ENCODE data around the gene SNX1.
"Not testable (repeated sequence)": the region's sequence is repeated elsewhere in the genome, so short reads cannot be mapped to it uniquely, and the experiment has no call there.

The SNX1 gene, protein sequence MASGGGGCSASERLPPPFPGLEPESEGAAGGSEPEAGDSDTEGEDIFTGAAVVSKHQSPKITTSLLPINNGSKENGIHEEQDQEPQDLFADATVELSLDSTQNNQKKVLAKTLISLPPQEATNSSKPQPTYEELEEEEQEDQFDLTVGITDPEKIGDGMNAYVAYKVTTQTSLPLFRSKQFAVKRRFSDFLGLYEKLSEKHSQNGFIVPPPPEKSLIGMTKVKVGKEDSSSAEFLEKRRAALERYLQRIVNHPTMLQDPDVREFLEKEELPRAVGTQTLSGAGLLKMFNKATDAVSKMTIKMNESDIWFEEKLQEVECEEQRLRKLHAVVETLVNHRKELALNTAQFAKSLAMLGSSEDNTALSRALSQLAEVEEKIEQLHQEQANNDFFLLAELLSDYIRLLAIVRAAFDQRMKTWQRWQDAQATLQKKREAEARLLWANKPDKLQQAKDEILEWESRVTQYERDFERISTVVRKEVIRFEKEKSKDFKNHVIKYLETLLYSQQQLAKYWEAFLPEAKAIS

DNA sequence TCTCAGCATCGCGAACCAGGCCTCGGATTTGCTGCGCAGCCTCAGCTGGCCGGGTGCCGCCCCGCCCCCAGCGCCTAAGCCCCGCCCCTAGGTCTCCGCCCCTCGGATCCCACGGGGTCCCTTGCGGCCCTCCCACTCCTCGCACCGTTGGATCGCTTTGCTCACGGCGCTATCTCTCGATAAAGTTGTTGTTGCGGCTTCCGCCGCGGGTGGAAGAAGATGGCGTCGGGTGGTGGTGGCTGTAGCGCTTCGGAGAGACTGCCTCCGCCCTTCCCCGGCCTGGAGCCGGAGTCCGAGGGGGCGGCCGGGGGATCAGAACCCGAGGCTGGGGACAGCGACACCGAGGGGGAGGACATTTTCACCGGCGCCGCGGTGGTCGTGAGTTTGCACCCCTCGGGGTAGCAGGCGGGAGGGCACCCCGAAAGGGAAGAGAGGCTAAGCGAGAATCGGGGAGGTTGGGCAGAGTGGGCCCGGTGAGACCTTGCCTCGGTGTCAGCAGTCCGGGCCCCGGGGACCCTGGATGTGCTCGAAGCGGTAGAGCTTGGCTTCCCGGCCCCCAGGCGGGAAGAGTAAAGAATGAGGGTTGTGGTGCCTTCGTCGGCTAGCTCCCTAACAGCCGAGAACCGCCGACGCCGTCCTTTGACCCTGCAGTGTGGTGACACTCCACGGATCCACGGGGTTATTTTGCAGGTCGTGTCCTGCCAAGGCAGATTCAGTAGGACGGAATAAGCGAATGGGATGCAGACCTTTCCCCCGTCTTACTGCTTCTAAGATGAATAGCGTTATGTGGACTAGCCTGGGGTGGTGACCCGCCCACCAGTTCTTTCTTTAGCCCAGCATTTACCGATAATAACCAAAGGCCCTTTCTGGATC lies at the start of gene SNX1:
SNX1 (plus strand) TSS at position 188 of the 873 bp plus-strand sequence; CDS start at position 220, 32 bp downstream.
- peak; percentile 92 for DNase-seq (ENCODE audit: low spot score)

DNA sequence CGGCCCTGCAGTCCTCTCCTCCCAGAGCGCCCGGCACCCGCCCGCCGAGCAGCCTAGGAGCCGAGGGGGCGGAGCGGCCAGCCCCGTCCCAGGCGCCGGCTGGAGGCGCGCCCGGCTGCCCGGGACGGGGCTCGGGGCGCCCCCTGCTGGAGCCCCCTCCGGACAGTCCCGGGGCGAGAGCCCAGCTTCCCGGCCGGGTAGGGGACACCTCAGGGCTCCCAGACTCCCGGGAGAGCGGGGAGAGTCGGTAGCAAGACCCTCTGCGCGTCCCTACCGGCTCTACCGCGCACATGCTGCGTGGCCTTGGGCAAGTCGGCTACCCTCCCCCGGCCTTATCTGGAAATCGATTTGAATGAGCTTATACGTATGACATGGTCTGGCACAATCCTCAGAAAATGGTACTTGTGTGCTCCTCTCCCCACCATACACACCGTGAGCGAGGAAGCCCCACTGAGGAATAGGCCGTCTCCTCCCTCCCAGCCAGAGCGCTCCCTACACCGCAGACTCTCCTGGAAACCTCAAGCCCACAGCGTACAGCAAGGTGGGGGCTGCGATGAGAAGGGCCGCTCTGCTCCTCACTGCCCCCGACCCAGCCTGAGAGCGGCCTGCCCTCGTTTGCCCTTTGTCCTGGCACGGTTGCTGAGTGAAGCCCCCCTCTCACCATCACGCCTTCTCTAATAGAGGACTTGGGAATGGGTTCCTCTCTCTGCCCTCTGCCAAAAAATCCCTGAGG lies 49.2 kb upstream of the SNX1 start, which contains the start of gene DAPK2:
DAPK2 (minus strand) TSS at position 65 of the 733 bp plus-strand sequence. CDS start 6,224 bp downstream, outside the sequence.
- peak; percentile 98 for DNase-seq (ENCODE audit: low spot score)

DNA sequence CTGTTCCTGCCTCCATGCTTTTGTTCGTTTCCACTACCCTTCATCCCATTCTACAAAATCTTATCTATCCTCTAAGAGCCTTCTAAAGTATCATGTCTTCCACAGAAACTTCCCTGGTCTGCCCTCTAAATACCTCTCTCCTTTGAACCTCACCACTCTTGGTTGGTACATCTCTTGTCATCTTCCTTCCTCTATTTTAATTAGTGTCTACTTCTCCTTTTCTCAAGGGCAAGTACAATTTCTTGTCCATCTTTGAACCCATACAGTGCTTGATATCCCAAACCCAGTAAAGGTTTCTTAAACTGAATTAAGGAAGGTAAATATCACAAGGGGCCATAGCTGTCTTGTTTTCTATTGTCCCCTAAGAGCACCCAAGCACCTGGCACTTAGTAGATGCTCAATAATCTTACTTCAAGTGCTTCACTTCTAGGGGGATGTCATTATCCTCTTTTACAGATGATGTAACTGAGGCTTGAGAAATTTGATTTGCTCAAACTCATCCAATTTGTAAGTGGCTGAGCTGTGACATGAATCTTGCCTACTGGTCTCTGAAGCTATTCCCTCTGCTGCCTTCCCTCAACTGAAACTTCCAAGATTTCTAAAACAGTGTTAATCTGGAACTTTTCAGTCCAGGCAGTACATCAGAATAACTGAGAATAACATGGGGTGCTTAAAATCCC lies 46.9 kb upstream of the SNX1 start:
- no peak for DNase-seq (ENCODE audit: low spot score)

DNA sequence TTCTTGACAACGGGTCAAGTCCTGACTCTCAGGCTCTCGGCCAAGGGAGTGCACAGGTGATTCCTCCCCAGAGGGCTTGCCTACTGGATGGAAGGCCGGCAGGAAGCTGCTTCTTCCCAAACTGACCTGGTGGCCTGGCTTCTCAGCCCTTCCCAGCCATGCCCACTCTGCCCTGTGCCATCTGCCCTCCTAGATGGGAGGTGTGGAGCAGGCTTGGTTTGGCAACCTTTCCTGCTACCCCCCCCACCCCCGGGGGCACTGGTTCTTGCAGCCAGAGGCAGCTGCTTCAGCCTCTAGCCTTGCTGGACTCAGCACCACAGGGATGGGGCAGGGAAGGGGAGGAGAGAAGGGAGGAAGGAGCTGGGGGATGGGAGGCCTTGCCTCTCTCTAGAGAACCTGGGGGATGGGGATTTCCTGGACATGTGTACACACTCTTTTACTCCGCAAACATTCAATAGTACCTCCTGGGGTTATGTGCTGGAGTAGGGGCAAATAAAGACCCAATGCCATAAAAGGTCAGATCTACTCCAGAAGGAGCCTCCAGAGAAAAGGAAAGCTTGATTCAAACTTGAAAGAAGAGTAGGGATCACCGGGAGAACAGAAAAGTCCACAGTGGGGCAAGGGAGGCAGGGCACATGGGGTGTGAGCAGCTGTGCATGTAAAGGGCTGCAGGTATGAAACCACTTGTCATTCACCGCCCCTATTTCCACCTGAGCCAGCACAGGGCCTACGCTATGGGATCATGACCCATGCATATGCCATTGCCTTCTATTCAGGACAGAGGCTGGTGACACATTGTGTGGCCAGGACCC lies 45.3 kb upstream of the SNX1 start:
- peak; percentile 38 for DNase-seq (ENCODE audit: low spot score)

DNA sequence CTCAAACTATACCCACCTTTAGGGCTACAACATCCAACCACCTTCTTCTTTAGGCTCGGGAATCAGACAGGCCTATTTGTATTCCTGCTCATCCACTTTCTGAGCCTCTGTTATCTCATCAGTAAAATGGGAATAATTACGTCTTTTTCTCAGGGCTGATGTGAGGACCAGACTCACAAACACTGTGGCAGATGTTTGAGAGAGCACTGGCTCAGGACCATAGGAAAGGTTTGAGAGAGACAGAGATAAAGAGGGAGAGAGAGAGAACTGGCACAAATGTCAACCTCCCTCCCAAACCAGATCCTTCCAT lies 44.7 kb upstream of the SNX1 start:
- DNase-seq (ENCODE audit: low spot score), result no peak

DNA sequence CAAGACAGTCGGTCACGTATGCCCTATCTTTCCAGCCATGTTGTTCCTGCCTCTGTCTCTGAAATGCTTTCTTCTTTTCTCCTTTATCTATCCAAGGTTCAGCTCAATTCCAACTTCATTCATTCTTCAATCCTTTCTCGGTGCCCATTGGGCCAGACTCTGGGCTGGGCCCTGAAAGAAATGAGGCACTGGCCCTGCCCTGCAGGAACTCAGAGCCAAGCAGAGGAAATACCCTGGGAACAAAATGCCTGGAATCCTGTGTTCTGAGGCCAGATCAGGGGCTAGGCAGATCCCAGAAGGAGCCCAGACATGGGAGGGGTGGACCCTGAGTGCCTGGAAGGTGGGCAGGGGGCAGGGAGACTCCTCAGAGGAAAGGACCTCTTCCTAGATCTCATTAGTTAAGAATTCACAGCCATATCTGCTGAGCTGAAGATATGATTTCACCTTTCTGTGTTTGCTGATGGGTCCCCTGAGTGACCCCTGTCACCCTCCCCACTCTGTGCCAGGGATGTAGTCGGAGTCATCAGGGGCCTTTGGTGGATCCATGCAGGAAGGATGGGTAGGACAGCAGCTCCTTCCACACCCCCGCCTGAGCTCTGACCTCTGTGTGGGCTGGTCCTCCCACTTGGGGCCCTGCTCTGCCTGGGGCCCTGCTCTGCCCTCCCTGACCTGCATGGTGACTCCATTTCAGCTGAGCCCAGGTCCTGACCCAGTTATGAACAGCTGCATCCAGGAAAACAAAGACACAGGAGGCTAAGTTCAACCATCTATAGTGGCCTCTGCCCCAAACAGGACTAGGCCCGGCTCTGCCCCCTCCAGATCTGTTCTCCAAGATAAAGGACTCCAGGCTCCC lies 44.1 kb upstream of the SNX1 start:
- no peak for DNase-seq (ENCODE audit: low spot score)

DNA sequence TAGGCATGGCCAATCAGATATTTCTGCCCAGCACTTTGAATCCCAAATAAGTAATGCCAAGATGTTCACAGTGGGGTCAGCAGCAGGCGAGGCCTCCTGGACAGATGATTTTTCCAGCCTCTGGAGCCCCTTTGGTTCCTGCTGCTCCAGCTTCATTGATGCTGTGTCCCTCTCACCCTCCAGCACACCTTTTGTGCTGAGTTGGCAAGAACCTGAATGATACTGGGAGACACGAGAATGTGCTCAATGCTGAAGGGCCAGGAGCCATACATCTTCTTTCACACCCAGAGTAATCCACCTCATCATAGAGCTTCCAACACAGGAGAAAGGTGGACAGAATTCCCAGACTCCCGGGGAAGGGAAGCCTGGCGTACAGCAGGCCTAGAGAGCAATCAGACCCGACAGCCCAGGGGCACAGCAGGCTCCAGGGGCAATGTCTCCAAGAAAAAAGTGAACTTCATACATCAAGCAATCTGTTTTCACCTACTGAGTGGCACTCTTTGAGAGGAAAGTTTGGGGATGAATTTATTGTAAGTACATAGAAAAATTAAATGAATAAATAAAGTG lies 42.8 kb upstream of the SNX1 start:
- no peak for DNase-seq (ENCODE audit: low spot score)

DNA sequence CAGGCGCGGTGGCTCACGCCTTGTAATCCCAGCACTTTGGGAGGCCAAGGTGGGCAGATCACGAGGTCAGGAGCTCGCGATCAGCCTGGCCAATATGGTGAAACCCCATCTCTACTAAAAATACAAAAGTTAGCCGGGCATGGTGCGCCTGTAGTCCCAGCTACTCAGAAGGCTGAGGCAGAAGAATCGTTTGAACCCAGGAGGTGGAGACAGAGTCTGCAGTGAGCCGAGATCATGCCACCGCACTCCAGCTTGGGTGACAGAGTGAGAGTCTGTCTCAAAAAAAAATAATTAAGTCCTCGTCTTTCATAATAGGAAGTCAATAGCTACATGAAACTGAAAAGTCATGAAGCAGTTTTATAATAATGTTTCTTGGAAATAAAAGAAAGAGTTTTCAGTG lies 42.1 kb upstream of the SNX1 start:
- not testable (repeated sequence) for DNase-seq (ENCODE audit: low spot score)

DNA sequence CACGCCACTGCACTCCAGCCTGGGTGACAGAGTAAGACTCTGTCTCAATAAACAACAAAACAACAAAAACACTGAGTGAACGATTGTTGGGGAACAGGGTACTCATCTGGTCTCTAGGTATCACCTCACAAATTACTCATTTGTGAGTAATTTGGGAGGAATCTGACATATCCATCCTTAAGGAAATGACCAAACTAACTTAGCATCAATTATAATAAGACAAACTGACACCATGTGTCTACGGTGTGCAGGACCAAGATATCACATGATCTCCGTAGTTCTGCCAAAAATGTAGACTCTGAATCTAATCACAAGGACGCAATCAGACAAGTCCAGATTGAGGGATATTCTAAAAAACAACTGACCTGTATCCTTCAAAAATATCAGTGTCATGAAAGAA lies 37.5 kb upstream of the SNX1 start:
- no peak for DNase-seq (ENCODE audit: low spot score)

DNA sequence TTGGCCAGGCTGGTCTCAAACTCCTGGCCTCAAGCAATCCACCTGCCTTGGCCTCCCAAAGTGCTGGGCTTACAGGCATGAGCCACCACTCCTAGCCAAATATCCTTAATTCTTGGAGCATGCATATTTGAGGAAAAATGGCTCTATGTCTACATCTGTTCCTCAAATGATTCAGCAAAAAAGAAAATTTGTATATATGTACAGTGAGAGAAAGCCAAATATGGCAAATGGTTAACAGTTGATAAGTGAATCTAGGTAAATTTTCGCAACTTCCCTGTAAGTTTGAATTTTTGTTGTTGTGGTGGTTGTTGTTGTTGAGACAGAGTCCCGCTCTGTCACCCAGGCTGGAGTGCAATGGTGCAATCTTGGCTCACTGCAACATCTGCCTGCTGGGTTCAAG lies 36.7 kb upstream of the SNX1 start:
- not testable (repeated sequence) for DNase-seq (ENCODE audit: low spot score)

DNA sequence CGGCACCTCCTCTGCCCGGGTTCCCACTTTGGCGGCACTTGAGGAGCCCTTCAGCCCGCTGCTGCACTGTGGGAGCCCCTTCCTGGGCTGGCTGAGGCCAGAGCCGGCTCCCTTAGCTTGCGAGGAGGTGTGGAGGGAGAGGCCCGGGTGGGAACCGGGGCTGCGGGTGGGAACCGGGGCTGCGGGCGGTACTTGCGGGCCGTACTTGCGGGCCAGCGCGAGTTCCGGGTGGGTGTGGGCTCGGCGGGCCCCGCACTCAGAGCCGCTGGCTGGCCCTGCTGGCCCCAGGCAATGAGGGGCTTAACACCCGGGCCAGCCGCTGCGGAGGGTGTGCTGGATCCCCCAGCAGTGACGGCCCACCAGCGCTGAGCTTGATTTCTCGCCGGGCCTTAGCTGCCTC lies 35.1 kb upstream of the SNX1 start:
- DNase-seq (ENCODE audit: low spot score), result no peak

DNA sequence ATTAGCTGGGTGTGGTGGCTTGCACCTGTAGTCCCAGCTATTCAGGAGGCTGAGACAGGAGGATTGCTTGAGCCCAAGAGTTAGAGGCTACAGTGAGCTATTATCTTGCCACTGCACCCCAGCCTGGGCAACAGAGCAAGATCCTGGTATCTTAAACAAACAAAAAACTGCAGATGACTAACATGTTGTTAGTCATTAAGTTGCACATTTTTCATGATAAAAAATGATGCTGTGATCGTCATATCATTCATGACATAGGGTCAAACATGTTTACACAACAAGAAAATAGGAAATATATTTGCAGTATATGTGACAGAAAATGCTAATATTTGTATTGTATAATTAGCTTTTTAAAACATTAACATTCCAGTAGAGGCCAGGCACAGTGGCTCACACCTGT lies 29.3 kb upstream of the SNX1 start:
- DNase-seq (ENCODE audit: low spot score), result no peak

DNA sequence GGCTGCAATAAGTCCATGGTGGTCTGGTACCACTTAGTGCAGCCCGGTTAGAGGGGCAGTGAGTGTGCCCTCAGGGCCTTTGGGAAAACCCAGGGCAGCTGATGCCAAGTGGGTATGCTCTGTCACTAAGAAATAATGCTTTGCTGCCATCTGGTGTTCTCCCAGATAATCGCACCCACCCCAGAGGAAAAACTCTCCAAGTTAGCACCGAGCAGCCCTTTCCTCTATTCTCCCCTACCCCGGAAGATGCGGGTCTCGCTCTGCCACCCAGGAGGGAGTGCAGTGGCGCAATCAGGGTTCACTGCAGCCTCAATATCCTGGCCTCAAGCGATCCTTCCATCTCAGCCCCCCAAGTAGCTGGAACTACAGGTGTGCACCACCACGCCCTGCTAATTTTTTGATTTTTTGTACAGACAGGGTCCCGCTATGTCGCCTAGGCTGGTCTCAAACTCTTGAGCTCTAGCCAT lies 28.2 kb upstream of the SNX1 start:
- peak; percentile 84 for DNase-seq (ENCODE audit: low spot score)

DNA sequence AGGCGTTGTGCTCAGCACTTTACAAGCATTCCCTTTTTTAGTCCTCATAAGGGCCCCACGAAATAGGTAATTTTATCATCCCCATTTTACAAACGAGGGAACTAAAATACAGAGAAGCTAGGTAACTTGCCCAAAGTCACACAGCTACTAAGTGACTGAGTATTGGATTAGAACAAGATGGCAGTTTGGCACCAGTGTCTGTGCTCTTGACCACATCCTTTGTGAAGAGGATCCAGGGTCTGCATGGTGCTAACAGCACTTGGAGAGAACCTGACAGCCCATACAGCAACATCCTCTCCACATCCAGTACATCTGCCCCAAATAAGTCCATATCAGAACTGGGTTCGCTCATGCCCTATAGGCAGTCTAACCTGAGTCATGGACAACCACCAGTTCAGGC lies 27.6 kb upstream of the SNX1 start:
- no peak for DNase-seq (ENCODE audit: low spot score)

DNA sequence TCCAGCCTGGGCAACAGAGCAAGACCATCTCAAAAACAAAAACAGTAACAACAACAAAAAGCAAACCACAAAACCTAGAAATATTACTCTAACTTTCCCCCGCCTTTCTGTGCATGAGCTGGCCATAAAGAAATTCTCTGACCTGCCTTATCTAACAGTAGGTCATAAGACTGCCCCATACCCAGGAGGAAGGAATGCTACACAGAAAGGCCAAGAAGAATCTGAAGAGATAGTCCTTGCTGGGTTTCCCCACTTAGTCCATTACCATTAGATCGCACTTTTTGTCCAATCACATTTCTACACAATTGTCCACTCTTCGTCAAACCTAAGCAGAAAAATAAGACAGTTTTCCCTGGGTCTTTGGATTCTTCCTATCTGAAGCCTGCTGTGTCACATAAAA lies 25.7 kb upstream of the SNX1 start:
- no peak for DNase-seq (ENCODE audit: low spot score)

DNA sequence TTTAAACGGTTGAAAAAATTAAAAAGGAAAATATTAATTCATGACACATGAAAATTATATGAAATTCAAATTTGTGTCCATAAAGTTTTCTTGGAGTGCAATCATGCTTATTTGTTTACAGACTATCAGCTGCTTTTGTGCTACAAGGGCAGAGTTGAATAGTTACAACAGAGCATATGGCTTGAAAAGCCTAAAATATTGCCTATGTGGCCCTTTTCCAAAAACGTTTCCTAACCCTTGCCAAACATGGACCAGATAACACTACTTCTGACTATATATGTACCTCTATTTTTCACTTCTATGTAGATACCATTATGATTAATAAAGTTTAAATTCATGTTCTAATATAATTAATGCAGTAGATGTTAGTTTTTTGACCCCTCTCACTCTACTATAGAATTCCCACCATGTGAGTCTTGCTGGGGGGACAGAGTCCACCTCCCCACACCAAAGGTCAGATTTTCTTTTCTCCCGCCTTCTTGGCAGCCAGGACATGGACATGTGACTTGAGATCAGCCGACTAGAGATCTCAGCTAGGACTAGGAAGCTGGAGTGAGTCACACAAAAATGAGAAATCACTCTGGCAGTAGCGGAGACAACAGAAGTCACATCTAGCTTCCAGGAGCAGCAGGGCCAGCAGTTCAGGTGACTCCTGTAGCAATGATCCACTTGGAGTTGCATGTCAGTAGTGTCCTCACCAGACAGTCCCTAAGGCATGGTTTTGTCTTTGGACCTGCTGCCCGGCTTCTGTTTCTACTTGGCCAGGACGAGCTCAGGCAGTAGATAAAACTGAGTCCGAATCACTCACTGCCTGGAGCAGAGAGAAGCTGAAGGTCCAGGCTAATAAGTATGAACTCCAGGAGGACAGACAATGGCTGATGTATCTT lies 24.6 kb upstream of the SNX1 start:
- no peak for DNase-seq (ENCODE audit: low spot score)

DNA sequence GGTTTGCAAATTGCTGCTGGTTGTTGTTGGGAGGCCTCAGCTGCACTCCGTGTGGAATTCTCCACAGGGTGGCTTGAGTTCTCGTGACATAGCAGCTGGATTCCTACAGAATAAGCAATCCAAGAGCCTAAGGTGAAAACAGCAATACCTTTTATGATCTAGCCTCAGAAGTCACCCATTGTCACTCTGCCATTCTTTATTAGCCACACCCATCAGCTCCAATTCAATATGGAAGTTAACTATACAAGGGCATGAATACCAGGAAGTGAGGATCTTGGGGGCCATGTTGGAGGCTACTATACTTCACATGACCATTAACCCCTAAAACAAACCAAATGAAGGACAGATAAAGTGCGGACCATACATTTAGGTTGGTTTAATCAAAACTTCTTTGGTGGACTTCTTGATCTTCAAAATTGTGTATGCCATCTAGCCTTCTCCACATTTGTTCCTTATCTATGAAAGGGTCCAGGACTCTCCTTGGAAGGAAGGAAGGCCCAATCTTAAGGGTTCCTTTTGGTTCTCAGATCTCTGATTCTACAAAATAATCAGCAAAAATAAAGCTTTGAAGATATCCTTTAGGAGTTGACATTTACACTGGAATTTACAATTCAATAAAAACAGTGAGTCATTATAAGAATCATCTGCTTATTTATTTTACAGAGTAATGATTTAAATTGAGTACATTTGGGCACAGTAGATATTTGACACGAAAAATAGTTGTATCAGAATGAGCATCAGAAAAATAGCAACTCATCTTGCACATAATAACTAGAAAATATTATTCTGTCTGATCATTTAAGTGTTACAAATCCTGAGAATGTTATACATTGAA lies 23.6 kb upstream of the SNX1 start:
- DNase-seq (ENCODE audit: low spot score), result no peak
